Transverse colon (tissue), 4 donors: Measurements from ENCODE around the gene RNF115.

ENCODE experiments used
- POLR2AphosphoS5 ChIP-seq, 3 donors: sonication (generic); formaldehyde crosslinking; IDR thresholded peaks; one replicate each; pipeline ENCODE4 v1.6.1; 2016; ENCODE audit warnings: antibody characterized with exemption in 3 of 3
- TF ChIP-seq, protein P1 (sequence below), 5 experiments: fragments of 200-600 bp in 3 of 5; fragments of 450-650 bp in 2 of 5; sonication (generic) in 3 of 5; IDR thresholded peaks; 1 replicate in 2 of 5; 2 replicates in 3 of 5; pipeline ENCODE4 v1.5.1; 2016 to 2017; ENCODE audit warnings: antibody characterized with exemption in 5 of 5, inconsistent platforms in 3 of 5, mild to moderate bottlenecking in 2 of 5, moderate library complexity in 1 of 5

GRCh38 chr1:145786271-145786670, 37.6 kb downstream of the RNF115 start:
- TF ChIP-seq, protein P1, sequence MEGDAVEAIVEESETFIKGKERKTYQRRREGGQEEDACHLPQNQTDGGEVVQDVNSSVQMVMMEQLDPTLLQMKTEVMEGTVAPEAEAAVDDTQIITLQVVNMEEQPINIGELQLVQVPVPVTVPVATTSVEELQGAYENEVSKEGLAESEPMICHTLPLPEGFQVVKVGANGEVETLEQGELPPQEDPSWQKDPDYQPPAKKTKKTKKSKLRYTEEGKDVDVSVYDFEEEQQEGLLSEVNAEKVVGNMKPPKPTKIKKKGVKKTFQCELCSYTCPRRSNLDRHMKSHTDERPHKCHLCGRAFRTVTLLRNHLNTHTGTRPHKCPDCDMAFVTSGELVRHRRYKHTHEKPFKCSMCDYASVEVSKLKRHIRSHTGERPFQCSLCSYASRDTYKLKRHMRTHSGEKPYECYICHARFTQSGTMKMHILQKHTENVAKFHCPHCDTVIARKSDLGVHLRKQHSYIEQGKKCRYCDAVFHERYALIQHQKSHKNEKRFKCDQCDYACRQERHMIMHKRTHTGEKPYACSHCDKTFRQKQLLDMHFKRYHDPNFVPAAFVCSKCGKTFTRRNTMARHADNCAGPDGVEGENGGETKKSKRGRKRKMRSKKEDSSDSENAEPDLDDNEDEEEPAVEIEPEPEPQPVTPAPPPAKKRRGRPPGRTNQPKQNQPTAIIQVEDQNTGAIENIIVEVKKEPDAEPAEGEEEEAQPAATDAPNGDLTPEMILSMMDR (IDR thresholded peaks at IDR 0.05), result no peak
- TF ChIP-seq POLR2AphosphoS5 (IDR thresholded peaks at IDR 0.05), result no peak
